Uterus (tissue), 4 donors: ENCODE results near the gene TLX2. TPM values are rescaled to one million over a fixed set of nuclear protein-coding genes. Genes with fewer than 3 reads are reported as not detected.

Experiments used
- DNase-seq, 2 donors: peaks; one replicate each; pipeline ENCODE4 v3.0.0-alpha.2; 2019 to 2020
- H3K27ac ChIP-seq, 2 donors: fragments of 200-600 bp; sonication (generic); 1 replicate in 1 of 2; 2 replicates in 1 of 2; pipeline ENCODE4 v1.5.1; 2016 to 2018
- H3K27me3 ChIP-seq, 2 donors: fragments of 200-600 bp; sonication (generic); one replicate each; pipeline ENCODE4 v1.5.1; 2018 to 2019; ENCODE audit warnings: control low read depth in 1 of 2
- H3K36me3 ChIP-seq, 2 donors: fragments of 200-600 bp; sonication (generic); one replicate each; pipeline ENCODE4 v1.5.1; 2019; ENCODE audit warnings: control low read depth in 1 of 2
- H3K4me1 ChIP-seq, 2 donors: fragments of 200-600 bp; sonication (generic); one replicate each; pipeline ENCODE4 v1.5.1; 2018 to 2019; ENCODE audit warnings: control low read depth in 1 of 2
- H3K4me3 ChIP-seq, 2 donors: fragments of 200-600 bp; sonication (generic); 1 replicate in 1 of 2; 2 replicates in 1 of 2; pipeline ENCODE4 v1.5.1; 2018 to 2019; ENCODE audit warnings: mild to moderate bottlenecking in 1 of 2
- H3K9me3 ChIP-seq, 2 donors: fragments of 200-600 bp; sonication (generic); one replicate each; pipeline ENCODE4 v1.5.1; 2019; ENCODE audit warnings: control low read depth in 1 of 2
- POLR2A ChIP-seq, 2 donors: fragments of 450-650 bp; IDR thresholded peaks; one replicate each; pipeline ENCODE4 v1.6.1; 2016; ENCODE audit warnings: antibody characterized with exemption in 2 of 2, mild to moderate bottlenecking in 1 of 2, moderate library complexity in 1 of 2
- intact Hi-C: fragments of 100-400 bp; cut with DNase I; formaldehyde crosslinking; loops from one replicate; pipeline ENCODE4 v1.15.1; 2023; ENCODE audit warnings: low total_unique reads
- total RNA-seq, 4 donors: library from RNA; depleted of rRNA in 3 of 4; stranded (reverse); fragments of >200 nt in 3 of 4; gene quantifications; one replicate each; pipeline versions ENCODE4 v1.1.0 to v1.2.4, GENCODE V29; 2014 to 2023
- TF ChIP-seq, protein P1 (sequence below), 4 experiments: fragments of 200-600 bp in 2 of 4; fragments of 450-650 bp in 2 of 4; sonication (generic) in 2 of 4; IDR thresholded peaks; one replicate each; pipeline ENCODE4 v1.5.1; 2016 to 2019; ENCODE audit warnings: antibody characterized with exemption in 4 of 4, mild to moderate bottlenecking in 2 of 4, moderate library complexity in 1 of 4
- donor health status: DM: yes; HTN: yes; CAD: no.

Gene TLX2
- total RNA-seq, 4 donors from 2014 or later, result 0.55 TPM; not detected in 3

DNA sequence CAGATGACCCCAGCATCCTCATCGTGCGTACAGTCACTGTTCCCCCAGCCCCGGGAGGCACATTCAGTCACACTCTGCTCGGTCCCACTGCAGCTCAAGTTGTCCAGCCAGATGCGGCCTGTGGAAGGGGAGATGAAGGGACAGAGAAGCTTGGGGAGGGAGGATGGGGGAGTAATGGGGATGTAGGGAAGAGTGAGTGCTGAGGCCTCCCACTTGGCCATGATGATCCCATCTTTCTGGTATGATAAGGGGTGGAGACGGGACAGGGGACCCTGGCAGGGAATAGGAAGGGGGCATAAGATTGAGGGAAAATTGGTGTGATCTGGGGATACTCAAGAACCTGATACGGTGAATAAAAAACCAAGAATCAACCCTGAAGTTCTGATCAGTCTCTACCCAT, 36.0 kb downstream of the TLX2 start:
- no peaks in the 10 kb centered on the region for H3K27me3 ChIP-seq
- H3K36me3 ChIP-seq, result no peaks in the 10 kb centered on the region
- peaks cover 0 to 10% of the 10 kb centered on the region in 2 donors for H3K4me1 ChIP-seq
- no peak overlapping the region for H3K4me3 ChIP-seq
- H3K27ac ChIP-seq, result no peak overlapping the region
- no peak for TF ChIP-seq POLR2A (IDR thresholded peaks at IDR 0.05)
- TF ChIP-seq, protein P1, sequence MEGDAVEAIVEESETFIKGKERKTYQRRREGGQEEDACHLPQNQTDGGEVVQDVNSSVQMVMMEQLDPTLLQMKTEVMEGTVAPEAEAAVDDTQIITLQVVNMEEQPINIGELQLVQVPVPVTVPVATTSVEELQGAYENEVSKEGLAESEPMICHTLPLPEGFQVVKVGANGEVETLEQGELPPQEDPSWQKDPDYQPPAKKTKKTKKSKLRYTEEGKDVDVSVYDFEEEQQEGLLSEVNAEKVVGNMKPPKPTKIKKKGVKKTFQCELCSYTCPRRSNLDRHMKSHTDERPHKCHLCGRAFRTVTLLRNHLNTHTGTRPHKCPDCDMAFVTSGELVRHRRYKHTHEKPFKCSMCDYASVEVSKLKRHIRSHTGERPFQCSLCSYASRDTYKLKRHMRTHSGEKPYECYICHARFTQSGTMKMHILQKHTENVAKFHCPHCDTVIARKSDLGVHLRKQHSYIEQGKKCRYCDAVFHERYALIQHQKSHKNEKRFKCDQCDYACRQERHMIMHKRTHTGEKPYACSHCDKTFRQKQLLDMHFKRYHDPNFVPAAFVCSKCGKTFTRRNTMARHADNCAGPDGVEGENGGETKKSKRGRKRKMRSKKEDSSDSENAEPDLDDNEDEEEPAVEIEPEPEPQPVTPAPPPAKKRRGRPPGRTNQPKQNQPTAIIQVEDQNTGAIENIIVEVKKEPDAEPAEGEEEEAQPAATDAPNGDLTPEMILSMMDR (IDR thresholded peaks at IDR 0.05), result no peak
- no peak for DNase-seq
- intact Hi-C loops, result no loop called here
- no peaks in the 10 kb centered on the region for H3K9me3 ChIP-seq

DNA sequence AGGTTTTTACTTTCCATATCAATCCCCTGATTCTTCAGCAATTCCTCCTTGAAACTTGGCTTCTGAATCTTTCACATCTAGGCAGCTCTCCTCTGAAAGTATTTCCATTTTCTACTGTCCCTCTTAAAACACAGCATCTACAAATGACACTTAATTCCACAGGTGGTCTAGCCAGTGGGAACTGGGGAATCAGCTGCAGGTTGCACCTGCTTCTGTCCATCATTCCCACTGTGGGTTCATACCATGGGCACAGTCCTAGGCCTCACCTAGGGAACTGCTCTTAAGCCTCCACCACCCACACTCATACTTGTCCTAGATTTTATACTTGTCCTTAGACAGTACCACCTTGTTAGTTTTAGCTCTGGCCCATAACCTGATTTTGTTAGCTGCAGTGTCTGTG, 37.3 kb downstream of the TLX2 start:
- TF ChIP-seq POLR2A (IDR thresholded peaks at IDR 0.05), result no peak
- TF ChIP-seq, protein P1 (IDR thresholded peaks at IDR 0.05), result no peak
- intact Hi-C loops, result no loop called here
- H3K4me1 ChIP-seq, result peaks cover 0 to 12% of the 10 kb centered on the region in 2 donors

DNA sequence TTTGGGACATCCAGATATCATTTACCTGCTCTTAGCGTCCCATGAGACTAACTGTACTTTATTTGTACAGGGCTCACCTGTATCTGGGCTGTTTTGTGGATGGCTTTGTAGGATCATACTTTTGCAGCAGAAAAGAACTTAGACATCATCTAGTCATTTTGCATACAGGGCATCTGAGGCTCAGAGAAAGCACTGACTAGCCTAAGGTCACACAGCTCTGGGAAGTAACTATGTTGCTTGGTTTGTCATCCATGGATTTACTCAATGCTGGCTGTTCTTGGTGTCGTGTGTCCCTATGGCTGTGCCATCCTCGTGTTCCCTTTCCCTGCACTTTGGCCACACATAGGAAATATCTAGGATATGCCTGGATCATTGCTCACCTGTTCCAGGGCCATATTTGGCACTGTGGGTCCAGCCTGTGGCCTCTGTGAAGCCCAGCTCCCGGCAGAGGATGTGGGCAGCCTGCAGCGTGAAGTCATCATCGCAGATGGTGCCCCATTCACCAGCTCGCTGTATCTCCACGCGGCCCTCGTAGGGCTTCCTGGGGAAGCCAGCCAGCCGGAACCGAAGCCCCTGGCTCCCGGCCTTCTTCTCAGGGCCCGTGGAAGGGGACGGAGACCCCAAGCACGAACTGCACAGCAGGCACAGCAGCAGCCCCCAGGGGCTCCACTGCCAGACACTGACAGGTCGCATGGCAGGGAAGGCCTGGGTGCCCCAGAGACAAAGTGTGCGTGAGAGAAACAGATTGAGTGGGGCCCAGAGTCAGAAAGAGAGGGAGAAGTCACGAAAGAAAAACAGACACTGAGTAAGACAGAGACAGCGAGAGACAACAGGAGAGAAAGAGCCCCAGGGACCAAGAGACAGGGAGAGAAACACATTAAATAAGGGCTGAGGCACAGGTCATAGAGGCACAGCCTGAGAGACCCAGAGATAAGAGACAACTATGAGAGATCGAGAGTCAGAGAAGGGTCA, 38.0 kb downstream of the TLX2 start:
- Histone ChIP-seq H3K36me3 (no peaks in the 10 kb centered on the region), H3K27me3 (no peaks in the 10 kb centered on the region), H3K27ac (peak overlapping the region in 1 of 2 donors; percentile 84), H3K4me3 (no peak overlapping the region), H3K4me1 (peaks cover 0 to 12% of the 10 kb centered on the region in 2 donors), H3K9me3 (no peaks in the 10 kb centered on the region)
- intact Hi-C loops, result no loop called here
- DNase-seq, result no peak
- no peak for TF ChIP-seq POLR2A (IDR thresholded peaks at IDR 0.05)
- TF ChIP-seq, protein P1 (IDR thresholded peaks at IDR 0.05), result no peak

More for the DNA sequence above, 37.3 kb downstream of the TLX2 start:
- Histone ChIP-seq H3K27me3 (no peaks in the 10 kb centered on the region), H3K4me3 (no peak overlapping the region), H3K36me3 (no peaks in the 10 kb centered on the region), H3K9me3 (no peaks in the 10 kb centered on the region), H3K27ac (no peak overlapping the region)
- DNase-seq, result no peak

DNA sequence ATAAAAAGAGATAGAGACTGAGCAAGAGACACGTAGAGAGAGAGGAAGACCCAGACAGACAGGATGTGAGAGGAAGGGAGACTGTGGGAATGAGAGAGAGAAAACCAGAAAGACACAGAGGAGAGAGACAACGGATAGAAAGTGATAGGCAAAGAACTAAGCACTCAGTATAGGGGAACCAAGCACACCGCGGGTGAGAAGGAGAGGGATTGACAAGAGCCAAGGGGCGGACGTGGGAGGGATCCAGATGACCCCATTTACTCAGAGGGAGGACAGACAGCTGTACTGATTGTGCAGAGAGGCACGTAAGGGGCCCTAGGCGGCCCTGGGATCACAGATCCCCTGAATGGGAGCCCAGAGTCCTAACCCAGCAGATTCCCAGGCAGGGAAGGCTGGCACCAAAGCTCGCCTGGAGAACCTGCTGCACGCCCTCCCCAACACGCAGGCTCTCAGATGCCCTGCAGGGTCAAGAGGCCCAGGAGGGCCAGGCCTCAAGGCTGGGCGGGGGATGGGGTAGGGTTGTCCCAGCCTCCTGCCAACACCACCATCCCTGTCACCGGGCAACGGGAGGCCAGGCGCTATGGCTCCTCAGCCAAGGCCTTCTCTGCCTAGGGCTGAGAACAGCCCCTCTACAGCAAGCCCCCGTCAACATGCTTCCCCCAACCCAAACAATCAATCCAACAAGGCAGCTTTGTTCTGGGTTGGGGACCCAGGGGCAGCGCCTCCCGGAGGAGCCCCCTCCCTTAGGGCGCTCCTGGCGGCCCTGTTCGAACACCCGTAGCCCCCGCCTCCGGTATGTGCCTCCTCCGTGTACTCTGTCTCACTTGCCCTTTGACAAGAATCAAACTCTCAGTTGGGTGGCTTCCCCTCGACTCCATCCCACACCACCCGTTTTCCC, 38.9 kb downstream of the TLX2 start:
- intact Hi-C loops, result no loop called here
- Histone ChIP-seq H3K9me3 (no peaks in the 10 kb centered on the region), H3K4me1 (peaks cover 0 to 12% of the 10 kb centered on the region in 2 donors), H3K27me3 (no peaks in the 10 kb centered on the region), H3K36me3 (no peaks in the 10 kb centered on the region), H3K27ac (peak overlapping the region; percentile 84 to 88), H3K4me3 (peak overlapping the region; percentile 59 to 81)
- TF ChIP-seq POLR2A (IDR thresholded peaks at IDR 0.05), result no peak
- TF ChIP-seq, protein P1 (IDR thresholded peaks at IDR 0.05), result no peak
- peak in 1 of 2 donors; percentile 36 for DNase-seq
